Nephron progenitor cell (in vitro differentiated cells): ENCODE data around the gene NECTIN1.

Experiments
- DNase-seq: peaks from one replicate; pipeline ENCODE4 v3.0.0; 2021
- H3K27ac Mint-ChIP-seq: 2 replicates; pipeline ENCODE4 v1.8.0; 2021; ENCODE audit warnings: mild to moderate bottlenecking, moderate library complexity, mixed read lengths
- H3K27me3 Mint-ChIP-seq: 2 replicates; pipeline ENCODE4 v1.8.0; 2021; ENCODE audit warnings: mild to moderate bottlenecking, low read depth, mixed read lengths; ENCODE audit not compliant: poor library complexity
- H3K36me3 Mint-ChIP-seq: 2 replicates; pipeline ENCODE4 v1.8.0; 2021; ENCODE audit warnings: low read depth, mixed read lengths
- H3K4me1 Mint-ChIP-seq: 2 replicates; pipeline ENCODE4 v1.8.0; 2021; ENCODE audit warnings: mixed read lengths
- H3K4me3 Mint-ChIP-seq: 2 replicates; pipeline ENCODE4 v1.8.0; 2021; ENCODE audit warnings: mild to moderate bottlenecking, moderate library complexity, mixed read lengths
- H3K9me3 Mint-ChIP-seq: 2 replicates; pipeline ENCODE4 v1.8.0; 2021; ENCODE audit warnings: mild to moderate bottlenecking, moderate library complexity, mixed read lengths
- CTCF ChIP-seq: fragments of 200-600 bp; sonication (generic); IDR thresholded peaks from 2 replicates; pipeline ENCODE4 v1.5.0; 2021; ENCODE audit warnings: antibody characterized with exemption

NECTIN1 gene

GRCh38 chr11:119741369-119742262, 12.6 kb upstream of the NECTIN1 start:
- H3K4me1 Mint-ChIP-seq, result peaks cover 59% of the 10 kb centered on the region
- H3K4me3 Mint-ChIP-seq, result peak overlapping the region; percentile 74
- TF ChIP-seq CTCF, result peak; percentile 85
- no peaks in the 10 kb centered on the region for H3K36me3 Mint-ChIP-seq
- peak; percentile 82 for DNase-seq
- peaks cover 59% of the 10 kb centered on the region for H3K27me3 Mint-ChIP-seq
- H3K9me3 Mint-ChIP-seq, result no peaks in the 10 kb centered on the region
- peak overlapping the region; percentile 56 for H3K27ac Mint-ChIP-seq

- TF ChIP-seq CTCF, result no peak
- no peak overlapping the region for H3K27ac Mint-ChIP-seq
- no peak for DNase-seq
- H3K9me3 Mint-ChIP-seq, result no peaks in the 10 kb centered on the region
- H3K4me1 Mint-ChIP-seq, result peaks cover 59% of the 10 kb centered on the region
- H3K4me3 Mint-ChIP-seq, result no peak overlapping the region
- H3K27me3 Mint-ChIP-seq, result peaks cover 65% of the 10 kb centered on the region
- no peaks in the 10 kb centered on the region for H3K36me3 Mint-ChIP-seq
These were observed 11.0 kb upstream of the NECTIN1 start for GRCh38 chr11:119739975-119740374.

- TF ChIP-seq CTCF, result no peak
- Mint-ChIP-seq H3K9me3 (no peaks in the 10 kb centered on the region), H3K27me3 (peaks cover 67% of the 10 kb centered on the region), H3K36me3 (no peaks in the 10 kb centered on the region), H3K4me1 (peaks cover 59% of the 10 kb centered on the region), H3K4me3 (no peak overlapping the region), H3K27ac (peak overlapping the region; percentile 17)
- no peak for DNase-seq
These were observed 10.2 kb upstream of the NECTIN1 start for GRCh38 chr11:119739021-119739703.

- Mint-ChIP-seq H3K9me3 (no peaks in the 10 kb centered on the region), H3K27me3 (peaks cover 57% of the 10 kb centered on the region), H3K4me3 (no peak overlapping the region), H3K4me1 (peaks cover 62% of the 10 kb centered on the region), H3K36me3 (no peaks in the 10 kb centered on the region), H3K27ac (no peak overlapping the region)
- DNase-seq, result no peak
- TF ChIP-seq CTCF, result no peak
These were observed 9.0 kb upstream of the NECTIN1 start for GRCh38 chr11:119738059-119738439.

GRCh38 chr11:119737366-119738058, 8.5 kb upstream of the NECTIN1 start:
- Mint-ChIP-seq H3K36me3 (no peaks in the 10 kb centered on the region), H3K27ac (no peak overlapping the region), H3K4me3 (no peak overlapping the region), H3K9me3 (no peaks in the 10 kb centered on the region), H3K4me1 (peaks cover 57% of the 10 kb centered on the region), H3K27me3 (peaks cover 53% of the 10 kb centered on the region)
- no peak for DNase-seq
- no peak for TF ChIP-seq CTCF
